ENCODE results near the gene ATP4B.

DNA sequence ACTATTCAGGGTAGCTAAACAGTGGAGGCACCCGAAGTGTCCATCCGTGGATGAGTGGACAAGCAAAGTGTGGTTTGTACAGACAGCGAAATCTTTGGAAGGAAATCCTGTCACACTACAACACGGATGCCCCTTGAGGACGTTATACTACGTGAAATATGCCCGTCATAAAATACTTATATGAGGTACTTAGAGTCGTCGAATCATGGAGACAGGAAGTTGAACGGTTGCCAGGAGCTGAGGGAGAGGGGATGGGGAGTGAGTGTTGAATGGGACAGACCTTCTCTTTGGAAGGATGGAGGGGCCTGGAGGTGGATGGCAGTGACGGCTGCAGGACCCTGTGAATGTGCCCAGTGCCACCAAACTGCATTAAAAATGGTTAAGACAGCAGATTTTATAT, 11.6 kb downstream of the ATP4B start:
- TF ChIP-seq, protein P1, sequence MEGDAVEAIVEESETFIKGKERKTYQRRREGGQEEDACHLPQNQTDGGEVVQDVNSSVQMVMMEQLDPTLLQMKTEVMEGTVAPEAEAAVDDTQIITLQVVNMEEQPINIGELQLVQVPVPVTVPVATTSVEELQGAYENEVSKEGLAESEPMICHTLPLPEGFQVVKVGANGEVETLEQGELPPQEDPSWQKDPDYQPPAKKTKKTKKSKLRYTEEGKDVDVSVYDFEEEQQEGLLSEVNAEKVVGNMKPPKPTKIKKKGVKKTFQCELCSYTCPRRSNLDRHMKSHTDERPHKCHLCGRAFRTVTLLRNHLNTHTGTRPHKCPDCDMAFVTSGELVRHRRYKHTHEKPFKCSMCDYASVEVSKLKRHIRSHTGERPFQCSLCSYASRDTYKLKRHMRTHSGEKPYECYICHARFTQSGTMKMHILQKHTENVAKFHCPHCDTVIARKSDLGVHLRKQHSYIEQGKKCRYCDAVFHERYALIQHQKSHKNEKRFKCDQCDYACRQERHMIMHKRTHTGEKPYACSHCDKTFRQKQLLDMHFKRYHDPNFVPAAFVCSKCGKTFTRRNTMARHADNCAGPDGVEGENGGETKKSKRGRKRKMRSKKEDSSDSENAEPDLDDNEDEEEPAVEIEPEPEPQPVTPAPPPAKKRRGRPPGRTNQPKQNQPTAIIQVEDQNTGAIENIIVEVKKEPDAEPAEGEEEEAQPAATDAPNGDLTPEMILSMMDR (IDR thresholded peaks at IDR 0.05), result no peak
- no peak for TF ChIP-seq POLR2A (IDR thresholded peaks at IDR 0.05)
